ENCODE measurements around the gene TEX101.
"Not testable (repeated sequence)": the region's sequence is repeated elsewhere in the genome, so short reads cannot be mapped to it uniquely, and the experiment has no call there.

Gene TEX101

DNA sequence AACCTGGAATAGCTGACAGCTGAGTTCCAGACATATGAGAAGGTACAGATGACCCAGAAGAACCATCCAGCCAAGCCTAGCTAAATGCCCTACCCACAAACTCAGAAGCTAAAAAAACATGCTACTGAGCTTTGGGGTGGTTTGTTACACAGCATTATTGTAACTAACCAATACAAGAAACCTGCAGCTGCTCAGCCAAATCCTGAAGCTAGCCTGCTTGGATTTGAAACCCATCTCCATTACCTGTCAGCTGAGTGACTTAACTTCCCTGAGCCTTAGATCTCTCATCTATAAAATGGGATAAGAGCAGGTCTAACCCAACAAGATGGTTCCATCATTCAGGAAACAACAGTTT is 25.0 kb downstream of the TEX101 start:
- no peak for DNase-seq
- in situ Hi-C loops (cut with HindIII; ENCODE audit: low pct_ligation_motif_present, low pct_unique_long_range_greater_than_20kb, low sequenced_read_pairs): no loop called here

GRCh38 chr19:43441716-43442115 is 27.0 kb downstream of the TEX101 start:
- no peak for DNase-seq
- in situ Hi-C loops (cut with HindIII; ENCODE audit: low pct_ligation_motif_present, low pct_unique_long_range_greater_than_20kb, low sequenced_read_pairs): no loop called here

DNA sequence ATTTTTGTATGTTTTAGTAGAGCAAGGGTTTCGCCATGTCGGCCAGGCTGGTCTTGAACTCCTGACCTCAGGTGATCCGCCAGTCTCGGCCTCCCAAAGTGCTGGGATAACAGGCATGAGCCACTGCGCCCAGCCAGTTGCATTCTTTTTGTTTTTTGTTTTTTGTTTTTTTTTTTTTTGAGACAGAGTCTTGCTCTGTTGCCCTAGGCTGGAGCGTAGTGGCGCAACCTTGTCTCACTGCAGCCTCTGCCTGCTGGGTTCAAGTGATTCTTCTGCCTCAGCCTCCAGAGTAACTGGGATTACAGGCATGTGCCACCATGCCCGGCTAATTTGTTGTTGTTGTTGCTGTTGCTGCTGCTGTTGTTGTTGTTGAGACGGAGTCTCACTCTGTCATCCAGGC is 29.4 kb downstream of the TEX101 start:
- in situ Hi-C loops (cut with HindIII; ENCODE audit: low pct_ligation_motif_present, low pct_unique_long_range_greater_than_20kb, low sequenced_read_pairs); DNase-seq: not testable (repeated sequence)

- in situ Hi-C loops (cut with HindIII; ENCODE audit: low pct_ligation_motif_present, low pct_unique_long_range_greater_than_20kb, low sequenced_read_pairs): no loop called here
- peak; percentile 83 for DNase-seq
Measured at GRCh38 chr19:43444531-43445287, 30.0 kb downstream of the TEX101 start.

DNA sequence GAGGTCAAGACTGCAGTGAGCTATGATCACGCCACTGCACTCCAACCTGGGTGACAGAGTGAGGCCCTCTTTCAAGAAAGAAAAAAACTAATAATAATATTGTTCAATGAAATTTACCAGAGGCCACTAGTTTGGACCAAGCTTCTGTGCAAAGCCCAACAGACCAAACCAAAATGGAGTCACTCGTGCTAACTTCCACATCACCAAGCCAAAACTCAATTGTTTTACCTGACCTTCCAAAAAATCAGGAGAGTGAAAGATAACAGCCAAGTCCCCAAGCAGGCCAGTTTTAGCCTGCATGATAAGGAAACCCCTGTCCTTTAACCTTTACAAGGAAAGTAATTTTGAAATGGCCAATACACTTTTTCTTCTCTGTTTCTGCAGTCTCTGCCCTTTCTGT is 30.7 kb downstream of the TEX101 start:
- no peak for DNase-seq
- in situ Hi-C loops (cut with HindIII; ENCODE audit: low pct_ligation_motif_present, low pct_unique_long_range_greater_than_20kb, low sequenced_read_pairs): no loop called here

DNA sequence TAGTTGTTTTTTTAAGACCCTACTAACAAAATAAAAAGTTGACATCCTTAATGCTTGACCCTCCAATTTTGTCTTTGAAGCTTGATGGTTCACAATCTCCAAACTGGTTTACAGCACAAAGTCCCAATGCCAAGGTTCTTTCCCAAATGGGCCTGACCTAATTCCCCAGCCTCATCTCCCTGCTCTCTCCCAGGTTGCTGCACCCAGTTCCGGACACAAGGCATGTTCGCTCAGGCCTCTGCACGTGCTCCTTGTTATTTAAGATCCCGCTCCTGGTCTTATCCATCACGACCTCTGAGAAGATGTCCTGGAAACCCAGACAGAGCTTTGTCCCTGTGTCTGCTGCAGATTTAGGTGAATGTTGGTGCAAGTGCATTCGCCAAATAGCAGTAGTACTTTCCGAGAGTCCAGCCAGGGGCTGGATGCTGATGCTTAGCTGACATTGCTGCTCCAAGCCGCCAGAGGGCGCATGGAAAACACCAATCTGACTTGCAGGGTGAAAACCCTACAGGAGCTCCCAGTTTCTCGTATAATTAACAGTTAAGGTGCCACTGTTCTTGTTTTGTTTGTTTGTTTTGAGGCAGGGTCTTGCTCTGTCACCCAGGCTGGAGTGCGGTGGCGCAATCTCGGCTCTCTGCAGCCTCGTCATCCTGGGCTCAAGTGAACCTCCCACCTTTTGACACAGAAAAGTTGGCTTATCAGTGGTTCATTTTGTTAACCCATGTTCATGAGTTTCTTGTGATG is 32.2 kb downstream of the TEX101 start:
- in situ Hi-C loops (cut with HindIII; ENCODE audit: low pct_ligation_motif_present, low pct_unique_long_range_greater_than_20kb, low sequenced_read_pairs): no loop called here
- DNase-seq: peak; percentile 71

DNA sequence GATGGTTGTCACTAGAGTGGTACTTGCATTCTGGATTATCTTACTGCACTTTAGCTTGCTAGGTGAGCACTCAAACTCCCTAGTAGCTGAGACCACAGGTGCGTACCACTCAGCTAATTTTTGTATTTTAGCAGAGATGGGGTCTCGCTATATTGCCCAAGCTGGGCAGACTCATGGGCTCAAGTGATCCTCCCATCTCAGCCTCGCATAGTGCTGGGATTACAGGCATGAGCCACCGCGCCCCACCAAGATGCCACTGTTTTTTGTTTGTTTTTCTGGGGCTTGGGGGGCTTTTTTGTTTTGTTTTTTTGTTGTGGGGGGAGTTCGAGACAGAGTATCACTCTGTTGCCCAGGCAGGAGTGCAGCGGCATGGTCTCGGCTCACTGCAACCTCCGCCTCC is 33.0 kb downstream of the TEX101 start:
- in situ Hi-C loops (cut with HindIII; ENCODE audit: low pct_ligation_motif_present, low pct_unique_long_range_greater_than_20kb, low sequenced_read_pairs): no loop called here
- DNase-seq: no peak

DNA sequence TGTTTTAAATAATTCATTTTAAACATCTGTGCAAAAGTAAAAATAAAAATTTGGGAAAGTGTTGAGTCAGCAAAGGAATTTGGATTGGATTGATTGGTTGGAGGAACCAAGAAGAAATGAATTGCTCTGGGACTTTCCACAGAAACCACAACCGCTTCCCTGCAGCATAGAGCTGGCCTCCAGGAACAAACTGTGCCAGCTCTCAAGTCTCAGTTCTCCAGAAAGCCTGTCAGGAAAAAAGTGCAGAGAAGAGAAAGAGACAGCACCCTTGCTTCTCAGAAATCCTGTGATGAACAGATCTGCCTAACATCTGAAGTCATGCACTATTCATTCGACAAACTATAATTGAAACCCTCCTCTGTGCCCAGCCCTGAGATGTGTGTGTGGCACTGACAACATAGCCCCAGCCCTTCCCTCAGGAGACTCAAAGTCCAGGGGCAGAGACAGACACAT is 35.9 kb downstream of the TEX101 start:
- DNase-seq: no peak
- in situ Hi-C loops (cut with HindIII; ENCODE audit: low pct_ligation_motif_present, low pct_unique_long_range_greater_than_20kb, low sequenced_read_pairs): no loop called here

GRCh38 chr19:43452582-43452981 is 37.9 kb downstream of the TEX101 start:
- in situ Hi-C loops (cut with HindIII; ENCODE audit: low pct_ligation_motif_present, low pct_unique_long_range_greater_than_20kb, low sequenced_read_pairs): no loop called here
- DNase-seq: no peak

- DNase-seq: no peak
- in situ Hi-C loops (cut with HindIII; ENCODE audit: low pct_ligation_motif_present, low pct_unique_long_range_greater_than_20kb, low sequenced_read_pairs): no loop called here
Measured at GRCh38 chr19:43454031-43454430, 39.3 kb downstream of the TEX101 start.

- no peak for DNase-seq
- in situ Hi-C loops (cut with HindIII; ENCODE audit: low pct_ligation_motif_present, low pct_unique_long_range_greater_than_20kb, low sequenced_read_pairs): no loop called here
Measured at GRCh38 chr19:43455321-43456113, 40.8 kb downstream of the TEX101 start.

DNA sequence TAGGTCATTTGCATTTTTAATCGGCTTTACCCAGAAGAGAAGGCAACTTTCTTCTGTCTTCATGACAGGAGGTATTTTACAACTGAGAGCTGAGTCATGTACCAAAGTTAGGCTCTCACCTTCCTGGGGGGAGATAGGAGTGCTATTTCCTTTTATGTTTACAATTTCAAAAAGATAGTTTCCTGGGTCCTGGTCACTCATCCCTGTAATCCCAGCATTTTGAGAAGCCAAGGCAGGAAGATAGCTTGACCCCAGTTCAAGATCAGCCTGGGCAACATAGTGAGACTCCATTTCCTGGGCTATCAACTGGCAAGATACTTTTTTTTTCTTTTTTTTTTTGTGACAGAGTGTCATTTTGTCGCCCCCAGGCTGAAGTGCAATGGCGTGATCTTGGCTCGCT is 43.1 kb downstream of the TEX101 start:
- in situ Hi-C loops (cut with HindIII; ENCODE audit: low pct_ligation_motif_present, low pct_unique_long_range_greater_than_20kb, low sequenced_read_pairs): no loop called here
- no peak for DNase-seq

- DNase-seq: no peak
- in situ Hi-C loops (cut with HindIII; ENCODE audit: low pct_ligation_motif_present, low pct_unique_long_range_greater_than_20kb, low sequenced_read_pairs): no loop called here
Measured at GRCh38 chr19:43460362-43461016, 45.8 kb downstream of the TEX101 start.

DNA sequence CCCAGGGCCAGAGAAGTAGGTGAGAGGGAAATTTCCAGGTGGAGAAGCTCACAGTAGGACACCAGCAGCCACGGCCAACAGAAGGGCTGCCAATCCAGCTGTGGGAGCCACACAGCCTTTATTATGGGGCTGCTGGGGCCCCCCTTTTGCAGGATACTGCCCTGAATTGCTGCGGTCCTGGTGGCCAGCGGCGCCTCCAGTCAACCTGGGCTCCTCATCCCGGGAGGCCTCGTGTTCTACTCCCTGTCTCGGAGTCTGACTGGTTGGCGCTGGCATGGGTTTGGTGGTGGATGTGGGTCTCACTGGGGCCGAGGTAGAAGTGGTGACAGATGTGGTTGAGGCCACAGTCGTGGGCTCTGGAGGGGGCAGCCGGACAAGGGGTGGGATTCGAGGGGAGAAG is 46.6 kb downstream of the TEX101 start:
- no peak for DNase-seq

DNA sequence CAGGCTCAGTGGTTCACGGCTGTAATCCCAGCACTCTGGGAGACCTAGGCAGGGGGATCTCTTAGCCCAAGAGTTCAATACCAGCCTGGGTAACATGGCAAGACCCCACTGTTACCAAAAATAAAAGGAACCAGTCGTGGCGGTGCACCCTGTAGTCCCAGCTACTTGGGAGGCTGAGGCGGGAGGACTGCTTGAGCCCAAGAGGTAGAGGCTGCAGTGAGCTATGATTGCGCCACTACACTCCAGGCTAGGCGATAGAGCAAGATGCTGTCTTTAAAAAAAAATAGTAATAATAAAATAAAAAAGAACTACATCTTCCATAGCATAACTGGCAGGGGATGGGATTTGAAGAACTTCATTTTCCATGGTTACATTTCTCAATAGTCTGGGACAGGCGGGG is 47.7 kb downstream of the TEX101 start:
- DNase-seq: no peak
- in situ Hi-C loops (cut with HindIII; ENCODE audit: low pct_ligation_motif_present, low pct_unique_long_range_greater_than_20kb, low sequenced_read_pairs): no loop called here

More for the DNA sequence above, 46.6 kb downstream of the TEX101 start:
- in situ Hi-C loops (cut with HindIII; ENCODE audit: low pct_ligation_motif_present, low pct_unique_long_range_greater_than_20kb, low sequenced_read_pairs): no loop called here

DNA sequence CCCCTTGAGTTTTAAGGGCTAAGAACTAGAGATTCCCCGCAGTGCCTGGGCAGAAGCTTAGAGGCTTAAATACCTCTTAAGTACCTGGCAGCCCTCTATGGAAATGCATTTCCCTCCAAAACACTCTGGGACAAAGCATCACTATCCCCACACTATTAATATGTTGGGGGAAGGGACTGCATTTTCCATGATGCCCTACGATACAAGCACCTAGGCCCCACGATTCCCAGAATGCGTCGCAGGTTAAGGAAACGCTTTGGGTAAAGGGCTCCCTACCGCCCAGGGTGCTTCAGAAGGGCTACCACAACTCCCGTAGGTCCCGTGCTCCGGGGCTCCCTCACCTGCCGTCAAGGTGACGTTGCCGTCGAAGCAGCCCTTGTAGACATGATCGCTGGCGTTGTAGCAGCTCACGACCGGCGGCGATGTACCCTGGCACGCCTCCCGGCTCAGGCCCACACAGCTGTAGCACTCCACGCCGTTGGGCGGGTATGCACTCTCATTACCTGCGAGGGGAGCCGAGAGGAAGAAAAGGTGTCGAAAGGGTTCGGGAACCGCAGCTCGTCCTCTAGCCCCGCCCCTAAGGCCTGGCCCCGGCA is 48.2 kb downstream of the TEX101 start:
- in situ Hi-C loops (cut with HindIII; ENCODE audit: low pct_ligation_motif_present, low pct_unique_long_range_greater_than_20kb, low sequenced_read_pairs): no loop called here
- no peak for DNase-seq

DNA sequence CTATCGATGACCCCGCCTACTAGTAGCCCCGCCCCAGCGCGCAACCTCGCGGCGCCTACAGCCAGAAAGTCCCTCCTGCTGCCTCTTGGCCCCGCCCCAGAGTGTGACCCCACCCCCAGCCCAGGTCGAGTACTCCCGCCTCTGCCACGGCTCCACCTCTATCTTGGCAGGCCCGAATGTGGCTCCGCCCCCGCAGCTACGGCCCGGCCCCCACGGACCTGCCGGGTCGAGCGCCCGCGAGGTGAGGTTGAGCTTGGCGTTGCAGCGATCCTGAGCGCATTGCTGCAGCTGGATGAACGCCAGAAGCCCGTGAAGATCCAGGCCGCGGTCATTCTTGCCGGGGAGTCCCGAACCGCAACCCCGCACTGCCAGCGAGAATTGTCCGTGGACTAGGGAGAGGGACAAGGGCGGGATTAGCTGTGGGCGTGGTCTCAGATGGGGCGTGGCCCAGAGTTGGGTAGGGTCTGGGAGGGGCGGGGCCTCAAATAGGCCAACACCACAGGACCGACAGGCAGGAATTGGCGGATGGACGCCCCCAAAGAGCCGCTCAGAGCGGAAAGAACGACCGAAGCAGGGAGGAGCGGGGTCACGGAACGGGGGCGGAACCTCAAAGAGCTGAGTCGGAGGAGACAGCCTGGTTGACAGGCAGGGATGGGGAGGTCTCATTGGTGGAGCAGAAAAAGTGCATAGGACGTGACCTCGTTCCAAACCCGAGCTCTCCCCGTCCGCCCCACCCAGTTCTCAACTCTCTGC is 48.9 kb downstream of the TEX101 start:
- peak; percentile 84 for DNase-seq
- in situ Hi-C loops (cut with HindIII; ENCODE audit: low pct_ligation_motif_present, low pct_unique_long_range_greater_than_20kb, low sequenced_read_pairs): no loop called here

Data from ACHN (cell line).